H9 (cell line): ENCODE data around the gene CACNA2D3. TPM values are rescaled to one million over a fixed set of nuclear protein-coding genes. Genes with fewer than 3 reads are reported as not detected.

Experiments used
- DNase-seq: peaks from one replicate; pipeline ENCODE4 v3.0.0-alpha.2; 2017
- H2AFZ ChIP-seq: one replicate; pipeline ENCODE4 v1.6.1; 2013; ENCODE audit warnings: mild to moderate bottlenecking, low read length, control low read depth, moderate library complexity
- H2AK5ac ChIP-seq: 2 replicates; pipeline ENCODE4 v1.6.1; 2013; ENCODE audit warnings: low read length, control low read depth, mixed read lengths; ENCODE audit not compliant: insufficient read length
- H2BK120ac ChIP-seq: one replicate; pipeline ENCODE4 v1.6.1; 2013; ENCODE audit warnings: low read depth, mild to moderate bottlenecking, low read length, control low read depth, inconsistent platforms; ENCODE audit not compliant: poor library complexity, severe bottlenecking
- H2BK12ac ChIP-seq: 2 replicates; pipeline ENCODE4 v1.6.1; 2013; ENCODE audit warnings: low read length, control low read depth, mixed read lengths, low read depth; ENCODE audit not compliant: insufficient read length
- H2BK15ac ChIP-seq: 2 replicates; pipeline ENCODE4 v1.6.1; 2013; ENCODE audit warnings: low read depth, low read length, control low read depth
- H2BK20ac ChIP-seq: one replicate; pipeline ENCODE4 v1.6.1; 2013; ENCODE audit warnings: low read depth, mild to moderate bottlenecking, low read length, control low read depth, inconsistent platforms; ENCODE audit not compliant: poor library complexity, severe bottlenecking
- H2BK5ac ChIP-seq: 2 replicates; pipeline ENCODE4 v1.6.1; 2013; ENCODE audit warnings: low read length, control low read depth, mixed read lengths; ENCODE audit not compliant: insufficient read length
- H3K14ac ChIP-seq: 2 replicates; pipeline ENCODE4 v1.6.1; 2013; ENCODE audit warnings: low read length, control low read depth; ENCODE audit not compliant: insufficient read depth
- H3K18ac ChIP-seq: 2 replicates; pipeline ENCODE4 v1.6.1; 2013; ENCODE audit warnings: low read depth, mild to moderate bottlenecking, mixed read lengths, low read length, control low read depth; ENCODE audit not compliant: insufficient read length
- H3K23ac ChIP-seq: 2 replicates; pipeline ENCODE4 v1.6.1; 2013; ENCODE audit warnings: low read length, control low read depth, mixed read lengths, low read depth; ENCODE audit not compliant: insufficient read length
- H3K23me2 ChIP-seq: 2 replicates; pipeline ENCODE4 v1.6.1; 2013; ENCODE audit warnings: low read depth, mild to moderate bottlenecking, mixed read lengths, low read length, control low read depth; ENCODE audit not compliant: insufficient read length, poor library complexity, severe bottlenecking
- H3K27ac ChIP-seq: 2 replicates; pipeline ENCODE4 v1.5.1; 2013; ENCODE audit warnings: low read length, control low read depth, mixed read lengths, low read depth; ENCODE audit not compliant: insufficient read length
- H3K27me3 ChIP-seq: 2 replicates; pipeline ENCODE4 v1.6.1; 2013; ENCODE audit warnings: low read length, control low read depth, inconsistent platforms; ENCODE audit not compliant: insufficient read depth
- H3K4ac ChIP-seq: 2 replicates; pipeline ENCODE4 v1.6.1; 2013; ENCODE audit warnings: low read depth, mild to moderate bottlenecking, control low read depth, inconsistent platforms, low read length, moderate library complexity
- H3K4me1 ChIP-seq: 2 replicates; pipeline ENCODE4 v1.6.1; 2013; ENCODE audit warnings: low read length, control low read depth, inconsistent platforms; ENCODE audit not compliant: insufficient read depth
- H3K4me2 ChIP-seq: 2 replicates; pipeline ENCODE4 v1.6.1; 2013; ENCODE audit warnings: low read length, control low read depth, mixed read lengths; ENCODE audit not compliant: insufficient read length, insufficient read depth
- H3K56ac ChIP-seq: 2 replicates; pipeline ENCODE4 v1.6.1; 2013; ENCODE audit warnings: low read depth, mild to moderate bottlenecking, mixed read lengths, low read length, control low read depth; ENCODE audit not compliant: insufficient read length
- H3K79me1 ChIP-seq: 2 replicates; pipeline ENCODE4 v1.6.1; 2013; ENCODE audit warnings: low read depth, mild to moderate bottlenecking, moderate library complexity, low read length, control low read depth, inconsistent platforms; ENCODE audit not compliant: insufficient read depth, poor library complexity, severe bottlenecking
- H3K79me2 ChIP-seq: 2 replicates; pipeline ENCODE4 v1.6.1; 2013; ENCODE audit warnings: low read length, control low read depth, inconsistent platforms; ENCODE audit not compliant: insufficient read depth
- H3K9ac ChIP-seq: 2 replicates; pipeline ENCODE4 v1.6.1; 2013; ENCODE audit warnings: low read length, control low read depth, mixed read lengths; ENCODE audit not compliant: insufficient read length; ENCODE audit errors: extremely low read depth
- H3K9me3 ChIP-seq: one replicate; pipeline ENCODE4 v1.6.1; 2013; ENCODE audit warnings: low read depth, low read length, inconsistent platforms; ENCODE audit not compliant: control insufficient read depth
- H3T11ph ChIP-seq: one replicate; pipeline ENCODE4 v1.6.1; 2013; ENCODE audit warnings: mild to moderate bottlenecking, low read length, control low read depth, inconsistent platforms
- H4K20me1 ChIP-seq: one replicate; pipeline ENCODE4 v1.6.1; 2013; ENCODE audit not compliant: control insufficient read depth, insufficient read length, insufficient read depth
- H4K5ac ChIP-seq: 2 replicates; pipeline ENCODE4 v1.6.1; 2013; ENCODE audit warnings: low read depth, mild to moderate bottlenecking, mixed read lengths, low read length, control low read depth; ENCODE audit not compliant: insufficient read length
- H4K8ac ChIP-seq: replicated peaks from 2 replicates; pipeline ENCODE4 v1.6.1; 2013; ENCODE audit warnings: low read length, control low read depth, mixed read lengths, low read depth; ENCODE audit not compliant: insufficient read length
- H4K91ac ChIP-seq: 2 replicates; pipeline ENCODE4 v1.6.1; 2013; ENCODE audit warnings: low read depth, mild to moderate bottlenecking, moderate library complexity, mixed read lengths, low read length, control low read depth; ENCODE audit not compliant: insufficient read length
- H3K27ac Mint-ChIP-seq, 3 experiments: 2 replicates in 2 of 3; 3 replicates in 1 of 3; pipeline ENCODE4 v1.8.0; 2020 to 2021; ENCODE audit warnings: mixed read lengths in 3 of 3, mild to moderate bottlenecking in 1 of 3, moderate library complexity in 1 of 3
- H3K27me3 Mint-ChIP-seq: 2 replicates; pipeline ENCODE4 v1.8.0; 2021; ENCODE audit warnings: low read depth, mild to moderate bottlenecking, moderate library complexity, mixed read lengths
- H3K36me3 Mint-ChIP-seq, 3 experiments: 2 replicates in 2 of 3; 3 replicates in 1 of 3; pipeline ENCODE4 v1.8.0; 2020 to 2021; ENCODE audit warnings: low read depth in 3 of 3, mixed read lengths in 3 of 3; ENCODE audit not compliant: insufficient read depth in 1 of 3
- H3K4me1 Mint-ChIP-seq, 2 experiments: 2 replicates each; pipeline ENCODE4 v1.8.0; 2020; ENCODE audit warnings: mixed read lengths in 2 of 2
- H3K4me3 Mint-ChIP-seq, 2 experiments: 2 replicates in 1 of 2; 3 replicates in 1 of 2; pipeline ENCODE4 v1.8.0; 2020 to 2021; ENCODE audit warnings: mild to moderate bottlenecking in 2 of 2, mixed read lengths in 2 of 2, moderate library complexity in 1 of 2
- H3K9me3 Mint-ChIP-seq, 2 experiments: 2 replicates in 1 of 2; 3 replicates in 1 of 2; pipeline ENCODE4 v1.8.0; 2020; ENCODE audit warnings: mild to moderate bottlenecking in 2 of 2, mixed read lengths in 2 of 2, moderate library complexity in 1 of 2
- WGBS: extraction: QIAGEN DNeasy Blood & Tissue Kit; methylation state at CpG from one replicate; pipeline ENCODE4 v1.1.7; 2013; ENCODE audit warnings: missing lambda C conversion rate, low lambda C conversion rate, mixed read lengths; ENCODE audit not compliant: insufficient read length; ENCODE audit errors: extremely low coverage; 5-methylcytosine and 5-hydroxymethylcytosine counted together
- total RNA-seq: library from RNA; stranded (reverse); gene quantifications from 2 replicates; pipeline ENCODE4 v1.2.1, GENCODE V29; 2021
- TF ChIP-seq, protein P1 (sequence below): fragments of 200-600 bp; sonication (generic); conservative IDR thresholded peaks from 3 replicates; pipeline ENCODE4 v1.8.0; 2021; ENCODE audit warnings: antibody characterized with exemption, mild to moderate bottlenecking

The CACNA2D3 gene
- total RNA-seq, 1 experiment from 2014 or later, result 3.2 TPM

DNA sequence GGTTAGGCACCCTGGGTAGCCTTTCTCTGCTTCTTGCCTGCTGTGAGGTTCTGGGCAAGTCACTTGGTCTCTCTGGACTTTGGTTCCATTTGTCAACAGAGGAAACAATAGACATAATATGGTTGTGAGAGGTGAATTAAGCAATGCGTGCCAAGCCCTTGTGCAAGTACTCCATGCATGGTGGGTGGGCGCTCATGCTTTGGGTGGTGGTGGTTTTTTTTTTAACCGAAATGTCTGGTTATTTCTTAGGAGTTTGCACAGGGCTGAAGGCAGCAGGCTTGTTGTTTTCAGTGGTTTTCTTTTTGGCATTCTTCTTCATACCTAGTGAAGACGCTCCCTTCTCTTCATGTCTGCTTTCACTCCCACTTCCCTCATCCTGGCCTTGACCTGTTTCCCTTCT is 889.7 kb downstream of the CACNA2D3 start:
- Histone ChIP-seq H2AFZ (no peak overlapping the region), H2AK5ac (no peak overlapping the region), H3K27me3 (no peaks in the 10 kb centered on the region), H2BK5ac (no peak overlapping the region), H4K8ac (no peak overlapping the region), H3K23ac (no peak overlapping the region), H3K4me1 (no peaks in the 10 kb centered on the region; the same call in 1 of the 2 replicates), H3K79me2 (no peaks in the 10 kb centered on the region), H4K5ac (no peak overlapping the region), H4K91ac (no peak overlapping the region), H2BK120ac (no peak overlapping the region), H3K79me1 (no peaks in the 10 kb centered on the region), H2BK12ac (no peak overlapping the region), H3K4ac (no peak overlapping the region), H3T11ph (no peak overlapping the region), H3K9ac (no peak overlapping the region), H3K18ac (no peak overlapping the region), H4K20me1 (no peaks in the 10 kb centered on the region), H2BK20ac (no peak overlapping the region), H3K9me3 (no peaks in the 10 kb centered on the region), H3K27ac (no peak overlapping the region), H3K56ac (no peak overlapping the region), H3K4me2 (no peak overlapping the region), H3K23me2 (no peaks in the 10 kb centered on the region), H3K14ac (no peak overlapping the region), H2BK15ac (no peak overlapping the region)
- no peak overlapping the region for H3K27ac Mint-ChIP-seq
- no peaks in the 10 kb centered on the region for H3K27me3 Mint-ChIP-seq
- H3K36me3 Mint-ChIP-seq, result no peaks in the 10 kb centered on the region; a peak in 1 of 7 replicates
- peaks cover 43 to 44% of the 10 kb centered on the region in 2 experiments for H3K4me1 Mint-ChIP-seq
- no peaks in the 10 kb centered on the region for H3K9me3 Mint-ChIP-seq
- no peak for DNase-seq
- TF ChIP-seq, protein P1, sequence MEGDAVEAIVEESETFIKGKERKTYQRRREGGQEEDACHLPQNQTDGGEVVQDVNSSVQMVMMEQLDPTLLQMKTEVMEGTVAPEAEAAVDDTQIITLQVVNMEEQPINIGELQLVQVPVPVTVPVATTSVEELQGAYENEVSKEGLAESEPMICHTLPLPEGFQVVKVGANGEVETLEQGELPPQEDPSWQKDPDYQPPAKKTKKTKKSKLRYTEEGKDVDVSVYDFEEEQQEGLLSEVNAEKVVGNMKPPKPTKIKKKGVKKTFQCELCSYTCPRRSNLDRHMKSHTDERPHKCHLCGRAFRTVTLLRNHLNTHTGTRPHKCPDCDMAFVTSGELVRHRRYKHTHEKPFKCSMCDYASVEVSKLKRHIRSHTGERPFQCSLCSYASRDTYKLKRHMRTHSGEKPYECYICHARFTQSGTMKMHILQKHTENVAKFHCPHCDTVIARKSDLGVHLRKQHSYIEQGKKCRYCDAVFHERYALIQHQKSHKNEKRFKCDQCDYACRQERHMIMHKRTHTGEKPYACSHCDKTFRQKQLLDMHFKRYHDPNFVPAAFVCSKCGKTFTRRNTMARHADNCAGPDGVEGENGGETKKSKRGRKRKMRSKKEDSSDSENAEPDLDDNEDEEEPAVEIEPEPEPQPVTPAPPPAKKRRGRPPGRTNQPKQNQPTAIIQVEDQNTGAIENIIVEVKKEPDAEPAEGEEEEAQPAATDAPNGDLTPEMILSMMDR, result no peak
- WGBS, result no CpG with 5 or more reads among the region's 4 CpGs
- no peak overlapping the region for H3K4me3 Mint-ChIP-seq
